NK-92 (cell line): ENCODE measurements around the gene HABP2.

Experiments used
- DNase-seq: peaks from one replicate; lab custom pipeline; 2025; ENCODE audit not compliant: unreplicated experiment; lab: John Stamatoyannopoulos, UW

HABP2 gene

DNA sequence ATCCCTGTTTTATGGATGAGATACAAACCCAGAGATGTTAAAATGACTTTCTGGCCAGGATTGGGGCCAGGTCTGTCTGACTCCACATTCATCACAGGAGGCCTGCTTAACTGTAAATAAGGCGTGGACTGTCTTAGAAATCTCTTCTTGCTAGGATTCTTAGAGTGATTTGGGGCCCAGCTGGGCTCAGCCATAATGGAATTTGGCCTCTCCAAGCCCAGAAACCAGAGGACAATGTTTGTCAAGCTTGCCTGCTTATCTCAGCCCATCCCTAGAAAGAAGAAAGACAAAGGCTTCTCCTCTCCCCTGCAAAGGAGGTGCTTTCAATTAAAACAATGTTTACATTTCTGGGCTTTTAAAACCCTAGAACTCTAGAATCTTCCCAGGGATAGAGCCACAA is 2.9 kb downstream of the HABP2 start:
- no peak for DNase-seq

DNA sequence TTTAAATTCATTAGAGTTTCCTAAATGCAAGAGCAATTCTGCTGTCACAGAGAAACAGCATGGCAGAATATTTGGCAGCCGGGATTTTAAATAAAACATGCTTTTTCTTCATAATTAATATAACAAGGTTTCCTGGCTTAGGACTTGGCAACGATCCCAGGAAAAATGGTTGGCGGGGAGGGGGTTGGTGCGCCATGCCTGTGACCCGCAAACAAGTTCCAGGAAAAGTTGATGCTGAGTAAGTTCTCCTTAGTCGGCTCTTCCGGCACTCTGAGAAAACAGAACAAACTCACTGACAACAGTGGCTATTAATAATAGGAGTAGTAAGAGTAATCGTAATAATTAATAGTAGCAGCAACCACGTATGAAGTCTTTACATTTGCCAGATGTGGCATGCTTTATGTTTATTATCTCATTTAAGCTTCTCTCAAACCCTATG is 4.6 kb downstream of the HABP2 start:
- no peak for DNase-seq

DNA sequence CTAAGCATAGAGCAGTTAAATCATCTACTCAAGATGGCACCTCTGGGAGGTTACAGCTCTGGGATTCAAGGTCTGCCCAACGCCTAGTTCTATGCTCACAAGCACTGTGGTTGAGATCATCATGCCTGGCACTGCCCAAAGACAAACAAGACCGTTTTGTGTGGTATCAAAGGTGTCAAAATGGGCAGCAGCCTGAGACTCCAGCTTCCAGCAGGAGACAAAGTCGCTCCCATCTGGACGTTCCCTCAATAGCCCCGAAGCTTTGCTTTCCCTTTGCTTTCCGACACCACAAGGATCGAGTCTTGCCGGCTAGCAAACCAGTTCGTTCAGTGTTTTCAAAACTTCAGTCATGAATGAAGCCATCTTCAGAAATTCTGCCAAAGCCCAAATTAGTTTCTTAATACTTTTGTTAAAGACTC is 5.1 kb downstream of the HABP2 start:
- no peak for DNase-seq

DNA sequence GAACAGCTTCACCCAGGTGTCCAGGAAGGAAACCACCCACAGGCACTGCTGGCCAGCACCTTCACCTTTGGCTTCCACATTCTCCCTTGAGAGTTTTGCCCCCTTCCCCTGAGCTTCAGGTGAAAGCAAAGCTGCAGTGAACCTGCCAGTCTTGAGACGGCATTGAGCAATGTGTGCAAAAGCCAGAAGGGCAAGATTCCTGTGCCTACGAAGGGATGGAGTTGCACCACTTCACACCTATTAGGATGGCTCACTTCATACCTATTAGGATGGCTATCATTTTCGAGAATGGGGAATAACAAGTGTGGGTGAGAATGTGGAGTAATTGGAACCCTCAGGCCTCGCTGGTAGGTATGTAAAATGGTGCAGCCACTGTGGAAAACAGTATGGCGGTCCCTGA is 7.2 kb downstream of the HABP2 start:
- DNase-seq = no peak

DNA sequence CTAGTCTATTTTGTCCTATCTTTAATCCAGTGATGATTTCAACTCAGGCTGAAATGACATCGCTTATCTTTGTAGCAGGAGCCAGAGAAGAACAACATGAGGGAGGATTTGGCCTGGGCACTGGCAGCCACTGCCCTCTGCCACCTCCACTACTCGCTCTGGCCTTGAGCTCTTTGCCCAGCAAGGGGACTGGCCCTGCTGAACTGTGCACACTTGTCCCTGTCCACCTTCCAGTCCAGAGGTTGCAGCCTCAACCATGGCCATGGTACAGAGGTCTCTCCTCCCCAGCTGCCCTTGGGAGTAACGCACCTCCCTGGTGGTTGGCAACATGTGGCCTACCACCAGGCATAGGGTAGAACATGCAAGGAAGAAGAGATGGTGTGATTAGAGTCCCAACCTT is 8.4 kb downstream of the HABP2 start:
- no peak for DNase-seq

DNA sequence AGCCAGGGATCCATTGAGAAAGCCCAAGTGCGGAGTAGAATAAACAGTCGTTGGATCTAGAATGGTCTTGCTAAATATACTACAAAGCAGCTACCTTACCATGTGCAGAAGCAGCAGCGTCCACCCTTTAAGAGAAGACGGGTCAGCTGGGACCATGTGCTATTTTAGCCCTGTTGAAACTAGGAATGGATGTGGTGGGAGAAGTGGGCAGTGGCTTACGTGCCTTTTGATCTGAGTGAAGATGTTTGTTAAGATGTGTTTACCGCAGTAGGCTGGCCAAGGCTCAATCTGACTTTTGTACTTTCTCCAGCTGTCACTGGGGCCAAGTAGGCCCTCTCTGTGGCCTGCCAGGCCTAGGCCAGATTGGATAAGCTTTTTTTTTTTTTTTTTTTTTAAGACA is 9.2 kb downstream of the HABP2 start:
- DNase-seq = no peak

DNA sequence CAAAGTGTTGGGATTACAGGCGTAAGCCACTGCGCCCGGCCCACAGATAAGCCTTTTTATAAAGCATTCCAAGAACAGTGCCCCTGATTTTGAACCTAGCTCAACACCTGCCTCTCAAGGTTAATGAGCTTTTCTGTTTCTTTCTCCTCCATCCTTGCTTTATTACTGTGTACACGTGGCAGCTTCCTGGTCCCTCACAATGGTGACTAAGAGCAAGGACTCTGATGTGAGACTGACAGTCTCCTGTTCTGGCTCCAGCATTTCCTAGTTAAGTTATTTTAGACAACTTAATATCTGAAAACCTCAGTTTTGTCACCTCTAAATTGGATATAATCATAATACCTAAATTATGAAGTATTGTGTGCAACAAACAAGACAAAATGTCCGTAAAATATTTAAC is 9.9 kb downstream of the HABP2 start:
- no peak for DNase-seq

DNA sequence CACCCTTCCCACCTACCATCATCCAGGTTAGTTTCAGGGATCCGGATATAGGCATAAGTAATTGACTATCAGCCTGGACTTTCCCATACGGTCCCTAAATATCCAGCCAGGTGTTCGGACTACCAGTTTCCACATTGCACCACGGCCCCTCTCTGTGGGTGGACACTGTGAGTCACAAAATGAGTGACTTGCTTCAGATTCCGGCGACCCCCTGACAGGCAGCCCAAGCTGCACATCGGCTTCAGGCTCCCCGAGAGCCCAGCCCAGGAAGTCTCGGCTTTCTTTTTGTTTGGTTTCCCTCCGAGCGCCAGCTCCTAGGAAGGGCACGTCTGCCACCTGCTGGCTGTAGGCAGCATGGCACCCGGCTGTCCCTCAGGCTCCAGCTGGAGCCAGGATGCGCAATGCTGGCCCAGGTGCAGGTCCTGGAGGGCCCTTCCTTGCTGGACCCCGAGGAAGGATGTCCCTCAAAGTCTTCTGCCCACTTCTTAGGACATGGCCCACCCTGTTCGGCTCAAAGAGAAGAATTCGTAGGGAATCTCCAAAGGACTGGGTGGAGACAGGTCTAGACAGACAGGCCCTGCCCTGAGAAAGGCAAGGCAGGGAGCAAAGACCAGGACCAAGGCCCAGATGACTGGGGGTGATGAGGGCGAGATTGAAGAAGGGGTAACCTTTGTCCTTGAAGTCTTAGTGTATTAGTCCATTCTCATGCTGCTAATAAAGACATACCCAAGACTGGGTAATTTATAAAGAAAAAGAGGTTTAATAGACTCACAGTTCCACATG is 10.6 kb downstream of the HABP2 start:
- DNase-seq = no peak

DNA sequence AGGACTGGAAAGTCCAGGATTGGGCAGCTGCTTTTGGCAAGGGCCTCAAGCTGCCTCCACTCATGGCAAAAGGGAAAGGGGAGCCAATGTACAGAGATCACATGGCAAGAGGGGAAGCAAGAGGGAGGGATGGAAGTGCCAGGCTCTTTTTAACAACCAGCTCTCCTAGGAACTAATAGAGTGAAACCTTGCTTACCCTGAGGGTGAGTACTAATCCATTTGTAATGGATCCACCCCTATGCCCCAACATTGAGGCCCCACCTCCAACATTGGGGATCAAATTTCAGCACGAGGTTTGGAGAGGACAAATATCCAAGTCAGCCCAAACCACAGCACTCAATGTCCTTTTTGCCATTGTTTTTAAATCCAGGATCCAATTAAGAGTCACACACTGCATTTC is 12.5 kb downstream of the HABP2 start:
- no peak for DNase-seq

DNA sequence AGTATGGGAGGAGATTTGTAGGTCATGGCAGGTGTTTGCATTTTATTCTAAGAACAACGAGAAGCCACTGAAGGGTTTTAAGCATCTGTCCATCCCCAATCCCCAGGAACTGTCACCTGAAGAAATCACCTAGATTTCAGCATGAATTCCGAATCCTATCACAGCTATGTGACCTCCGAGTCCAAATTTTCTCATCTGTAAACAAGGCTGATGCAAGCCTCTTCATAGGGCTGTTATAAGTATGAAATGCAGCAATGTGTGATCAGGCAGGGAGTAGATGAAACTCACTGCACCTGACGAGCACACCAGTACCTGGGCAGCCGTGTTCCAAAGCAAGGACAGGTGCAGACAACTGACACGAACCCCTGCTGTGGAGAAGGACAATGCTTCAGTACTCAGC is 14.0 kb downstream of the HABP2 start:
- no peak for DNase-seq

DNA sequence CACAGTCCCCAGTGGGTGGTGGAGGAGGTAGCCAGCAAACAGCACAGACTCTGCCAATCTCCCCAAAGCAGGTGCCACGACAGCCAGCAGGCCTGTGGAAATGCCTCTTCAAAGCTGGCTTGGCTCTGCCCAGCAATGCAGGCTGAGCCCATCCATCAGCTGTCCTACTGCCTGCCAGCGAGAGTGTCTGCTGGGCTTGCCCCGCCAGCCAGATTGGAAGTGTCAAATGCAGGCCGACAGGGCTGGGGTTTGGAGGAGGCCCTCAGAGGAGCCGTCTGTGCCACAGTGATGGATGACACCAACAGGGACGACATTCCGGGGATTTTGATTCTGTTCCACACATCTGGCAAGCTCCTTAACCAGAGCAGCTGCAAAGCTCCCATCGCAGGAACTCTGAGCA is 16.7 kb downstream of the HABP2 start:
- DNase-seq = no peak

DNA sequence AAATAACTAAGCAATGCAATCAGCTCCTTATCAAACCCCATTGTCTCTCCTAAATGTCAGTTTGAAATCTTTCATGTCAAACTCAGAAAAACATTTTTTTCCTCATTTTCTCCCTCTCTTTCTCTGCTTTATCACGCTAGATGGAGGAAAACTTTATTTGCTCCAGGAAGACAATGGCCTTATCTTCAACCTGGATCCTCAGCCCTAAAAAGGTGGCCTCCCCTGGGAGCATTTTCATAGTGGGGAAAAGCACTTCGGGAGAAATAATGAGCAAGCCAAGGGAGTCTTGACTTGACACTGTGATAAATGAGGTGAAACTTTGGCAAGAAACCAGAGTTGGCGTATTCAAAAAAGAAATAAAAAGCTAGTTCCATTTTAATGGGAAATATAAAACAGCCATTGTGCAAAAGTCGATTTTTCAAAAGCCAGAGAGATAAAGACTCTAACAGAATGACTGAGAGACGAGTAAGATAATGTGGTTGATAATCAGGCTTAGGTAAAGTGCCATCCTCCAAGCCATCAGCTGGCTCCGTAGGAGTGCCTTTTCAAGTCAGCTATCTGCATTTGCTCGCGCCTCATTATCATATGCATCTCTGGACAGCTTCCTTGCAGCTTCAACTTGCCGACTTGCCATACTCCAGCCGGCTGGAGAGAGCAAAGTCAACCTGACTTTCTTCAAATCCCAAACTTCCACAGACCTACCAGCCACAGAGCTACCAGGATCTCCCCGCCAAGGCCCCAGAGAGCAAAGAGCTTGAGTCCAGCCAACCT is 19.9 kb downstream of the HABP2 start:
- no peak for DNase-seq

DNA sequence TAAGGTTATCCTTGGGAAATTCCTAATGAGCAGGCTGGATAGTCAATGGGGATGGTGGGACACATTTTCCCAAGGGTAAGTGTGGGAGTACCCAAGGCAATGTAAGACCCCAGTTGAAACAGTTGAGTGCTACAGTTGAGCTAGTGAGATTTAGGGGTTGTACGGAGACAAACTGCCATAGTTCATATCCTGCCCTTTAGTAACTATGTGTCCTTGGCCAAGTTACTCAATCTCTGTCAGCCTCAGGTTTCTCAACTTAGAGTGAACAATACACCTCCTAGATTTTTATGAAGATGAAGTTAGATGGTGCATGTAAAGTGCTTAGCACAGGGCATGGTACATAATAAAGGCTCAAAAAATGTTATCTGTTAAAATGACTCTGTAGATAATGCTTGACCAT is 20.5 kb downstream of the HABP2 start:
- no peak for DNase-seq

DNA sequence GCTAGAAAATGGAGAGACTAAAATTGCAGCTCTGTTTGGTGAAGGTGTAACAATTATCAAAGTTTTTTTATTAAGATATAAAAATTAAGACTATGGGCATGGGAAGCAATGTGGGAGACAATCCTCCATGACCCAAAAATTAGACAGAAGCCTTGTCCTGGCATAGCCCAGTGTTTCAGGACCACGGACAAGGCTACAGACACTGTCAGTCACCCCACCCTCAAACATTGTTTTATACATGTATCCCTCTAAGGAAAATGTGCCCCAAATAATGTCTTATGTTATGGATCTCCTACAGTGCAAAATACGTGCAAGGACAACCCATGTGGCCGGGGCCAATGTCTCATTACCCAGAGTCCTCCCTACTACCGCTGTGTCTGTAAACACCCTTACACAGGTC is 24.0 kb downstream of the HABP2 start:
- DNase-seq = no peak

DNA sequence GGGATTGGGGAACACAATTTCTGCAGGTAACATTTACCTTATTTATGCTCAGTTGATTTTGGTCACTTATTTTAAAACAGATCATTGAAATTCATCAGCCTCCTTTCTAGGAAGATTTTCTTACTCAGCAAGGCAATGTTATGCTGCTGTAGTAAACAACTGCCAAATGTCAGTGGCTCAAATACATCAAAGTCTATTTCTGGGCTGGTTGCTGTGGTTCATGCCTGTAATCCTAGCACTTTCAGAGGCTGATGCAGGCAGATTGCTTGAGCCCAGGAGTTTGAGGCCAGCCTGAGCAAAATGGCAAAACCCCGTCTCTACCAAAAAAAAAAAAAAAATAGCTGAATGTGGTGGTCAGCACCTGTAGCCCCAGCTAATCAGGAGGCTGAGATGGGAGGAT is 25.9 kb downstream of the HABP2 start:
- no peak for DNase-seq

DNA sequence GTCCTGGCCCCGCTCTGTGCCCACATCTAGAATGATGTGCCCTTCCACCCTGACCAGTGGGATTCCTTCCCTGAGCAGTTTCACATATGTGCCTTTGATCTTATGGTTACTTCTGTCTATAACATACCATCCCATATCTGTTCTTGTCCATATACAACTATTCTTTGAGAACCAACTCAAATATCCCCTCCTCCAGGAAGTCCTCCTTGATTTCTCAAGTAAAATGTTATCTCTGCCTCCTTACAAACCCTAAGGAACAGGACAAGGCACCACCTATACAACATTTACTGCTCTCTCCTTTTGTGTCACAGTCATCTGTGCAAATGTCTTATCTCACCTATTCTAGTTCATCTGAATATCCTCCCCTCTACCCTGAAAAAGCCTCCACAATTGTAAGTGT is 28.2 kb downstream of the HABP2 start:
- DNase-seq = no peak

DNA sequence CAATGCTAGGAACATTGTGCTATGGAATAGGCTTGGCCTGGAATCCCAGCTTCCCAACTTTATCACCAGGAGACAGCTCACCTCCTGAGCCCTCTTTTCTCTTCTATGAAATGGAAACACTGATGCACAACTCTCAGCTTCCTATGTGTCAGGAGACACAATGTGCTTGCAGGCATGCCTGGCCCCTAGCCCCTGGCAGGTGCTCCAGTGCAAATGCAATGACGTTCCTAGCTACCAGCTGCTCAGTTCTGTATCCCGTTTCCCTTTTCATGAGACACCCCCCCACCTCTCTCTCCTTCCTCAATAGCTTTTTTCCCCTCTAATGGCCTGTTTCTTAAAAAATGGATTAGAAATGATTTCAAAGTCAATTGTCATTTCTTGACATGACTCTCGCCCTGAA is 30.7 kb downstream of the HABP2 start:
- DNase-seq = no peak

DNA sequence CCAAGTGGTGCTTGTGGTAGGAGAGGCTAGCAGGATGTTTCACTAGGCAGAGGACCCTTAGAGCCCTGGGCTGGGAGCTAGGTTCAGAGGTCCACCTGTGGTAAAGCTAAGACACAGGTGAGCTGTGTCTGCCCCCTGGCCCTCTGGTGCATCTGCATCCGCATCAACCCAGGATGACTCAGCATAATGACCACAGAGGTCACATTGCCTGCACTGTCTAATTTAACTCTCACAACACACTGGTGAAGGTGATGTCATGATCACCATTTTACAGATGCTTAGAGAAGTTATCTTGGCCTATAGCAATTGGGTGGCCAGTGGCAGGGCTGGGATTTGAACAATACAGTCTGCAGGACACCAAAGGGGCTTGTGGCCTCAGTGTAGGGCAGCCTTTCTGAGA is 33.1 kb downstream of the HABP2 start:
- DNase-seq = no peak

DNA sequence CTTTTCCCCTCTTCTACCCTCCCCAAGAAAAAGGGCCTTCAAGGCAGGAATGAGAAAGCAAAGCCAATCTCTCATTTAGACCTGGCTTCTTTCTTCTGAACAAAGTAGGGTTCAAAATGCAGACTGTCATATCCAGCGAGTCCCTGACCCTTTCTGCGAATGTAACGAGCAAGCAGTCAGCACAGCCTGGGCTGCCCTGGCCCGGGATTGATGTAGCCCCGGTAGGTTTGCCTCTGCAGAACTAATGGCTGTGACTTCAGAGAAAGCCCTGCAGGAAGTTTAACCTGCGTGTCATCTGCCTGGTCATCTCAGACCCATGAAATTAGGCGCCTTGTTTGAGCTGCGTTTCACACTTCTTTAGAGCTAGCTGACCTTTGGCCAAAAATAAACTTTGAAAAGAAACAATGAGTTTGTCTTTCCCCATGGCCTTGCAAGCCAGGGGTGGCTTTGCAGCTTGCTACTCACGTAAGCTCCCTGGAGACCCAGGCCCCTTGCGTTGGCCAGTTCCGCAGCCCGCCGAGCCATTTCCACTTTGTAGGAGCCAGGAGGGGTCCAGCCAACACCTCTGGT is 36.4 kb downstream of the HABP2 start:
- DNase-seq = no peak

DNA sequence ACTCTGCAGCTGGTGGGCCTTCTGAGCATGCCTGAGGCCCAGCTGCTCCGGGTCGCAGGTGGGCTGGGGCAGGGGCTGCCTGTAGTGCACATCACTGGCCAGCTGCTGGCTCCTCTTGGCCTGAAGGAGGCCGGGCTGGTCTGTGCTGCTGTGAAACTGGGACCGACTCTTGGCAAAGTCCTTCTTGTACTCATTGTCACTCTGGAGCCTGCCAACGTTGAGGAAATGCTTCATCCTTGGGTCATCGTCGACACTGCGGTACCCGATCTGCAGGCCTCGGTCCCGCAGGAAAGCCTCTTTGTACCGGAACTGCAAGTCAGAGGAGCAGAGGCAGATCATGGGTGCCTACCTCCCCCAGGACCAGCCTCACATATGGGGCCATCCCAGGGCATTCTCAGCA is 37.7 kb downstream of the HABP2 start:
- no peak for DNase-seq

DNA sequence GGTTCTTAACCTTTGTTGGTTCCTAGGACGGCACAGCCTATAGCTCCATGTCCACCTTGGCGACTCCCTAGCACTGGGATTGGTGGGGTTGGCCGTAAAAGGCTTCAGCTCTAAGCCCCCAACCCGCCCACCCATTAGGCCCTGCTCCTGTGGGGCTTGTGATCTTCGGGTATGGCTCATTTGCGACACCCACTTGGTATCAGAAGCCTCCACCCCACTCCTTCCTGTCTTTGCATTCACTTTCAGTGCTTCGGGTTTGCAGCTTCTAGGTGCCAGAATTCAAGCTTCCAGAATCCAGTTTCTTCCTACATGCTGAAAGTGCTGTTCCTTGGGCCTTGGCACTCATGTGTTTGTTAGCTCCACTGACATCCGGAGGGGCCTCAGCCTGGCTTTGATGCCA is 39.5 kb downstream of the HABP2 start:
- DNase-seq = no peak

DNA sequence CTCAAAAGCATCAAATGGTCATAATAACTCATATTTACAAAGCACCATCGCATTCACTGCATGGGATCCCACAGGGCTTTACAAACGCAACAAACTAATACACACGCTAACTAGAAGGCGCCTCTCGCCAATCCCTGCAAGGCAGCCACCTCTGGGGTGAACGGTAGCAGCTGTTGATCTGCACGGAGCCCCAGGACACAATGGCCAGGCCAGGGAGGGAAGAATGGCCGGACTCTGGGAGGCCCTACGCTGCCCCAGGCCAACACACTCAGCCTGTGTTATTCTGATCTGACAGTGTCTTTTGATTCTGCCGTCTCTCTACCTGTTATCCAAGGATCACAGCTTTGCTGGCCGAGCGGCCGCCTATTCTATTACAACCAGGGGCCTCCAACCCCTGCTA is 41.8 kb downstream of the HABP2 start:
- no peak for DNase-seq
